ENCODE data around the gene TNFRSF1B. TPM values are rescaled to one million over a fixed set of nuclear protein-coding genes. Genes with fewer than 3 reads are reported as not detected.
A peak's percentile ranks its signal among the peaks of the same experiment; 100 is the strongest.

Gene TNFRSF1B
- total RNA-seq, 3 donors from 2014 or later, result 25.0 to 48.8 (median 35.1) TPM

GRCh38 chr1:12125422-12126355 is 41.1 kb upstream of the TNFRSF1B start:
- no peak for TF ChIP-seq POLR2AphosphoS5 (IDR thresholded peaks at IDR 0.05)
- no peak for TF ChIP-seq POLR2A (IDR thresholded peaks at IDR 0.05)
- TF ChIP-seq CTCF (IDR thresholded peaks at IDR 0.05), result no peak
- H3K27ac ChIP-seq, result peak overlapping the region in 1 of 2 donors; percentile 58

GRCh38 chr1:12126781-12127180 is 40.0 kb upstream of the TNFRSF1B start:
- no peaks in the 10 kb centered on the region for H3K4me1 ChIP-seq
- peak overlapping the region in 1 of 2 donors; percentile 58 for H3K27ac ChIP-seq
- no peaks in the 10 kb centered on the region for H3K9me3 ChIP-seq
- no peaks in the 10 kb centered on the region for H3K36me3 ChIP-seq
- TF ChIP-seq POLR2A (IDR thresholded peaks at IDR 0.05) (no peak), POLR2AphosphoS5 (IDR thresholded peaks at IDR 0.05) (no peak), CTCF (IDR thresholded peaks at IDR 0.05) (no peak)
- intact Hi-C loops (cut with DNase I; ENCODE audit: low total_unique reads), result loop anchor here (10.0 kb wide), 1 partner anchor 1742 kb away; no protein-coding TSS in a partner anchor
- DNase-seq (ENCODE audit: low spot score in 2 of 2), result no peak
- no peak overlapping the region for H3K4me3 ChIP-seq
- no peaks in the 10 kb centered on the region for H3K27me3 ChIP-seq

More at GRCh38 chr1:12125422-12126355, 41.1 kb upstream of the TNFRSF1B start:
- Histone ChIP-seq H3K36me3 (no peaks in the 10 kb centered on the region), H3K9me3 (no peaks in the 10 kb centered on the region), H3K27me3 (no peaks in the 10 kb centered on the region), H3K4me1 (no peaks in the 10 kb centered on the region), H3K4me3 (peak overlapping the region in 2 of 3 donors; percentile 10 to 17)
- intact Hi-C loops (cut with DNase I; ENCODE audit: low total_unique reads), result loop anchor here (10.0 kb wide), 1 partner anchor 1741 kb away; no protein-coding TSS in a partner anchor
- no peak for DNase-seq (ENCODE audit: low spot score in 2 of 2)

- Histone ChIP-seq H3K4me1 (no peaks in the 10 kb centered on the region), H3K36me3 (no peaks in the 10 kb centered on the region), H3K27ac (no peak overlapping the region), H3K27me3 (no peaks in the 10 kb centered on the region), H3K4me3 (no peak overlapping the region), H3K9me3 (no peaks in the 10 kb centered on the region)
- intact Hi-C loops (cut with DNase I; ENCODE audit: low total_unique reads), result loop anchor here (10.0 kb wide), 1 partner anchor 1743 kb away; no protein-coding TSS in a partner anchor
- no peak for DNase-seq (ENCODE audit: low spot score in 2 of 2)
- no peak for TF ChIP-seq CTCF (IDR thresholded peaks at IDR 0.05)
- no peak for TF ChIP-seq POLR2A (IDR thresholded peaks at IDR 0.05)
- TF ChIP-seq POLR2AphosphoS5 (IDR thresholded peaks at IDR 0.05), result no peak
Observed at GRCh38 chr1:12127206-12127810, 39.5 kb upstream of the TNFRSF1B start.

GRCh38 chr1:12128120-12128519 is 38.7 kb upstream of the TNFRSF1B start:
- peak overlapping the region in 1 of 2 donors; percentile 12 for H3K27ac ChIP-seq

More at GRCh38 chr1:12128120-12128519, 38.7 kb upstream of the TNFRSF1B start:
- DNase-seq (ENCODE audit: low spot score in 2 of 2), result no peak
- Histone ChIP-seq H3K36me3 (no peaks in the 10 kb centered on the region), H3K4me1 (no peaks in the 10 kb centered on the region), H3K9me3 (no peaks in the 10 kb centered on the region), H3K4me3 (no peak overlapping the region), H3K27me3 (no peaks in the 10 kb centered on the region)
- TF ChIP-seq CTCF (IDR thresholded peaks at IDR 0.05) (no peak), POLR2A (IDR thresholded peaks at IDR 0.05) (no peak), POLR2AphosphoS5 (IDR thresholded peaks at IDR 0.05) (no peak)
- intact Hi-C loops (cut with DNase I; ENCODE audit: low total_unique reads), result loop anchor here (10.0 kb wide), 1 partner anchor 1743 kb away; no protein-coding TSS in a partner anchor
